ENCODE data around the gene SPINK4.

Gene SPINK4

DNA sequence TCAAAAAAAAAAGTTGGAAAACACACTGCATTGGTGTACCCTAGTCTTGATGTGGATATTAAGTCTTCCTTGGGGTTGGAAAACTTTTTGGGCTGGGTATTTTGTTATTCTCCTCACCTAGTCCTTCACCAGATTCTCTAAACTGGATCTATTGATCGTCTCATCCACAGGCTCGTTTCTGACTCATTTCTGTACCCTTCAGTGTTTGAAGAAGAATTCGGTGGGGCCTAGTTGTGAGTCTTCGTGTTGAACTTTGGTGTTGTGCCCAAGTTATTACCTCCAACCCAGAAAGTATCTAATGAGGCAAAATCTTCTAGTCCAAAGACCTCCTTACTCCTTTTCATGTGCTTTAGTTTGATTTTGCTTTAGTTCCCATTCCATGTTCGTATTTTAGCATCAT, 51.9 kb downstream of the SPINK4 start:
- DNase-seq (ENCODE audit: low read depth in 2 of 2), result no peak

DNA sequence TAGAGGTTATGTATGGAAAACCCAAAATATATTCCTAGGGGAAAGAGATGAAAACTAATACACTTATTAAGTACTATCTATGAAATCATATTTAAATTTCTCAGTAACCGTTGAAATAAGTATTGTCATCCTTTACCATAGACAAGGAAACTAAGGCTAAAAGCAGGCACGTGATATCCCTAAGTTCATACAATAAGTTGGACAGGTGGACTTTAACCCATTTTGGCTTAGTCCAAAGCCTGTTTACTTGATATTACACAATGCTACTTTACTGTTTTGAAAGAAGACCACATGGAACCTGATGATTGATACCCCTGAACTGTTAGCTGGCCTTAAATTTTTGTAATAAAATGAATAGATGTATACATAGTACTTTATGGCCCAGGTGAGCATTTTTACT, 53.8 kb downstream of the SPINK4 start:
- no peak for DNase-seq (ENCODE audit: low read depth in 2 of 2)

DNA sequence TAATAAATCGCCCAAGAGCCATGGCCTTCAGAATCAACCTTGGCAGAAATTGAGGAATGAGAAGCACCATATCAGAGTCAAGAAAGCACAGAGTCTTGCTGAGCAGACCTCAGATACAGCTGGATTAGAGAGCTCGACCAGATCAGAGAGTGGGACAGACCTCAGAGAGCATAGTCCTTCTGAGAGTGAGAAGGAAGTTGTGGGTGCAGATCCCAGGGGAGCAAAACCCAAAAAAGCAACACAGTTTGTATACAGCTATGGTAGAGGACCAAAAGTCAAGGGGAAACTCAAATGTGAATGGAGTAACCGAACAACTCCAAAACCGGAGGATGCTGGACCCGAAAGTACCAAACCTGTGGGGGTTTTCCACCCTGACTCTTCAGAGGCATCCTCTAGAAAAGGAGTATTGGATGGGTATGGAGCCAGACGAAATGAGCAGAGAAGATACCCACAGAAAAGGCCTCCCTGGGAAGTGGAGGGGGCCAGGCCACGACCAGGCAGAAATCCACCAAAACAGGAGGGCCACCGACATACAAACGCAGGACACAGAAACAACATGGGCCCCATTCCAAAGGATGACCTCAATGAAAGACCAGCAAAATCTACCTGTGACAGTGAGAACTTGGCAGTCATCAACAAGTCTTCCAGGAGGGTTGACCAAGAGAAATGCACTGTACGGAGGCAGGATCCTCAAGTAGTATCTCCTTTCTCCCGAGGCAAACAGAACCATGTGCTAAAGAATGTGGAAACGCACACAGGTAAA, 54.9 kb downstream of the SPINK4 start:
- no peak for DNase-seq (ENCODE audit: low read depth in 2 of 2)

GRCh38 chr9:33295571-33295970, 55.6 kb downstream of the SPINK4 start:
- no peak for DNase-seq (ENCODE audit: low read depth in 2 of 2)

DNA sequence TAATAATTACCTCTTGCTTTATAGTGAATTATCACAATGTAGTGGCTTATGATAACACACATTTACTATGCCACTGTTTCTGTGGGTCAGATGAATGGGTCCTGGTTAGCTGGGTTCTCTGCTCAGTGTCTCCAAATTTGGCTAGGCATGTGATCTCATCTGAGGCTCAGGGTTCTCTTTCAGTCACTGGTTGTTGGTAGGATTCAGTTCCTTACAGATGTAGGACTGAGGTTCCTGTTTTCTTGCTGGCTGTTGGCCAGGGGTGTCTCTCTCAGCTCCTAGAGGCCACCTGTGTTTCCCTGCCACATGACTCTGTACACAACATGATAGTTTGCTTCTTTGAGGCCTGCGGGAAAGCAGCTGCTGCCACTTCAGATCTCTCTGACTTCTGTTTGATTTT, 57.5 kb downstream of the SPINK4 start:
- no peak for DNase-seq (ENCODE audit: low read depth in 2 of 2)
